ENCODE data around the gene BRD4. TPM values are rescaled to one million over a fixed set of nuclear protein-coding genes. Genes with fewer than 3 reads are reported as not detected.
A peak's percentile ranks its signal among the peaks of the same experiment; 100 is the strongest.

Gene BRD4
- total and polyA plus RNA-seq, 2 donors (not counting 1 experiment from before 2014, with no cell fraction given) = 9.9 to 20.1 TPM

- Histone ChIP-seq H3K4me2 (ENCODE audit: extremely low read depth, insufficient read depth, low read length) (no peak overlapping the region), H3K4me3 (replicated peaks in 1 of 4; ENCODE audit: control extremely low read depth in 1 of 4, insufficient read depth in 1 of 4, low read depth in 3 of 4, low read length in 4 of 4) (no peak overlapping the region), H4K20me1 (ENCODE audit: control insufficient read depth, extremely low read depth, insufficient read depth, low read length) (peaks cover 18% of the 10 kb centered on the region), H3K9me3 (ENCODE audit: control insufficient read depth, insufficient read depth, low read depth, low read length) (no peaks in the 10 kb centered on the region), H3K36me3 (ENCODE audit: control insufficient read depth, insufficient read depth, low read length) (no peaks in the 10 kb centered on the region), H3K9ac (ENCODE audit: insufficient read depth, low read length) (no peak overlapping the region), H3K27me3 (ENCODE audit: control insufficient read depth, insufficient read depth, low read length) (no peaks in the 10 kb centered on the region), H2AFZ (ENCODE audit: low read length) (no peak overlapping the region), H3K4me1 (ENCODE audit: control insufficient read depth, extremely low read depth, insufficient read depth, low read length) (peaks cover 41% of the 10 kb centered on the region), H3K27ac (ENCODE audit: insufficient read depth, low read length) (no peak overlapping the region), H3K79me2 (ENCODE audit: control insufficient read depth, insufficient read depth, low read length) (peaks cover 95% of the 10 kb centered on the region)
- no peak for TF ChIP-seq EZH2 (IDR thresholded peaks at IDR 0.05; ENCODE audit: low read length, missing control alignments)
- TF ChIP-seq, protein P1, sequence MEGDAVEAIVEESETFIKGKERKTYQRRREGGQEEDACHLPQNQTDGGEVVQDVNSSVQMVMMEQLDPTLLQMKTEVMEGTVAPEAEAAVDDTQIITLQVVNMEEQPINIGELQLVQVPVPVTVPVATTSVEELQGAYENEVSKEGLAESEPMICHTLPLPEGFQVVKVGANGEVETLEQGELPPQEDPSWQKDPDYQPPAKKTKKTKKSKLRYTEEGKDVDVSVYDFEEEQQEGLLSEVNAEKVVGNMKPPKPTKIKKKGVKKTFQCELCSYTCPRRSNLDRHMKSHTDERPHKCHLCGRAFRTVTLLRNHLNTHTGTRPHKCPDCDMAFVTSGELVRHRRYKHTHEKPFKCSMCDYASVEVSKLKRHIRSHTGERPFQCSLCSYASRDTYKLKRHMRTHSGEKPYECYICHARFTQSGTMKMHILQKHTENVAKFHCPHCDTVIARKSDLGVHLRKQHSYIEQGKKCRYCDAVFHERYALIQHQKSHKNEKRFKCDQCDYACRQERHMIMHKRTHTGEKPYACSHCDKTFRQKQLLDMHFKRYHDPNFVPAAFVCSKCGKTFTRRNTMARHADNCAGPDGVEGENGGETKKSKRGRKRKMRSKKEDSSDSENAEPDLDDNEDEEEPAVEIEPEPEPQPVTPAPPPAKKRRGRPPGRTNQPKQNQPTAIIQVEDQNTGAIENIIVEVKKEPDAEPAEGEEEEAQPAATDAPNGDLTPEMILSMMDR (conservative IDR thresholded peaks at IDR 0.05 in 1 of 2, IDR thresholded peaks at IDR 0.05 in 1 of 2; ENCODE audit: low read depth in 1 of 2, low read length in 2 of 2) = no peak
- DNase-seq (ENCODE audit: low read depth in 2 of 2) = no peak
Measured at GRCh38 chr19:15291548-15292021, 40.8 kb downstream of the BRD4 start.

GRCh38 chr19:15291089-15291488, 41.2 kb downstream of the BRD4 start:
- Histone ChIP-seq H3K4me3 (replicated peaks in 1 of 4; ENCODE audit: control extremely low read depth in 1 of 4, insufficient read depth in 1 of 4, low read depth in 3 of 4, low read length in 4 of 4) (no peak overlapping the region), H3K27ac (ENCODE audit: insufficient read depth, low read length) (no peak overlapping the region), H4K20me1 (ENCODE audit: control insufficient read depth, extremely low read depth, insufficient read depth, low read length) (peaks cover 19% of the 10 kb centered on the region), H3K79me2 (ENCODE audit: control insufficient read depth, insufficient read depth, low read length) (peaks cover 95% of the 10 kb centered on the region), H3K9ac (ENCODE audit: insufficient read depth, low read length) (no peak overlapping the region), H3K36me3 (ENCODE audit: control insufficient read depth, insufficient read depth, low read length) (no peaks in the 10 kb centered on the region), H3K27me3 (ENCODE audit: control insufficient read depth, insufficient read depth, low read length) (no peaks in the 10 kb centered on the region), H2AFZ (ENCODE audit: low read length) (no peak overlapping the region), H3K4me1 (ENCODE audit: control insufficient read depth, extremely low read depth, insufficient read depth, low read length) (peaks cover 36% of the 10 kb centered on the region), H3K4me2 (ENCODE audit: extremely low read depth, insufficient read depth, low read length) (peak overlapping the region; percentile 19), H3K9me3 (ENCODE audit: control insufficient read depth, insufficient read depth, low read depth, low read length) (no peaks in the 10 kb centered on the region)
- TF ChIP-seq, protein P1 (conservative IDR thresholded peaks at IDR 0.05 in 1 of 2, IDR thresholded peaks at IDR 0.05 in 1 of 2; ENCODE audit: low read depth in 1 of 2, low read length in 2 of 2) = no peak
- TF ChIP-seq EZH2 (IDR thresholded peaks at IDR 0.05; ENCODE audit: low read length, missing control alignments) = no peak
- DNase-seq (ENCODE audit: low read depth in 2 of 2) = peak in 1 of 2 donors; percentile 80

- TF ChIP-seq EZH2 (IDR thresholded peaks at IDR 0.05; ENCODE audit: low read length, missing control alignments) = no peak
- H2AFZ ChIP-seq (ENCODE audit: low read length) = no peak overlapping the region
- H3K9me3 ChIP-seq (ENCODE audit: control insufficient read depth, insufficient read depth, low read depth, low read length) = no peaks in the 10 kb centered on the region
- H3K9ac ChIP-seq (ENCODE audit: insufficient read depth, low read length) = no peak overlapping the region
- no peaks in the 10 kb centered on the region for H3K27me3 ChIP-seq (ENCODE audit: control insufficient read depth, insufficient read depth, low read length)
- no peak for DNase-seq (ENCODE audit: low read depth in 2 of 2)
- no peak overlapping the region for H3K27ac ChIP-seq (ENCODE audit: insufficient read depth, low read length)
- no peak overlapping the region for H3K4me3 ChIP-seq (replicated peaks in 1 of 4; ENCODE audit: control extremely low read depth in 1 of 4, insufficient read depth in 1 of 4, low read depth in 3 of 4, low read length in 4 of 4)
- peaks cover 36% of the 10 kb centered on the region for H3K4me1 ChIP-seq (ENCODE audit: control insufficient read depth, extremely low read depth, insufficient read depth, low read length)
- H4K20me1 ChIP-seq (ENCODE audit: control insufficient read depth, extremely low read depth, insufficient read depth, low read length) = peaks cover 20% of the 10 kb centered on the region
- no peak overlapping the region for H3K4me2 ChIP-seq (ENCODE audit: extremely low read depth, insufficient read depth, low read length)
- H3K79me2 ChIP-seq (ENCODE audit: control insufficient read depth, insufficient read depth, low read length) = peaks cover 95% of the 10 kb centered on the region
- no peaks in the 10 kb centered on the region for H3K36me3 ChIP-seq (ENCODE audit: control insufficient read depth, insufficient read depth, low read length)
Measured at GRCh38 chr19:15290166-15290565, 42.2 kb downstream of the BRD4 start.

Measured in fibroblast of lung (primary cell).